ENCODE results near the gene CDC42BPA. TPM values are rescaled to one million over a fixed set of nuclear protein-coding genes. Genes with fewer than 3 reads are reported as not detected.
A peak's percentile ranks its signal among the peaks of the same experiment; 100 is the strongest.

CDC42BPA gene
- total and polyA plus RNA-seq, 2 donors from 2014 or later, result 11.2 to 60.7 TPM

GRCh38 chr1:227245613-227246320, 72.5 kb downstream of the CDC42BPA start:
- Histone ChIP-seq H3K9ac (ENCODE audit: low read length in 3 of 3) (no peak overlapping the region), H3K4me1 (ENCODE audit: control insufficient read depth in 2 of 3, insufficient read depth in 2 of 3, low read depth in 1 of 3, low read length in 3 of 3) (peaks cover 0 to 26% (median 13%) of the 10 kb centered on the region in 3 donors), H3K36me3 (ENCODE audit: control insufficient read depth in 2 of 3, insufficient read depth in 3 of 3, low read length in 3 of 3) (no peaks in the 10 kb centered on the region), H3K4me3 (ENCODE audit: low read length in 3 of 3) (no peak overlapping the region), H3K27me3 (ENCODE audit: control insufficient read depth, insufficient read depth, low read length) (no peaks in the 10 kb centered on the region), H3K9me3 (ENCODE audit: control insufficient read depth in 2 of 3, insufficient read depth in 1 of 3, low read length in 3 of 3) (no peaks in the 10 kb centered on the region), H3K27ac (ENCODE audit: low read depth in 2 of 2, low read length in 2 of 2) (peak overlapping the region in 1 of 2 donors; percentile 13)
- intact Hi-C loops (cut with DNase I), result no loop called here
- no peak for FAIRE-seq
- TF ChIP-seq CTCF (IDR thresholded peaks at IDR 0.05; ENCODE audit: borderline replicate concordance, extremely low read depth, insufficient read depth), result no peak
- no peak for DNase-seq

- intact Hi-C loops (cut with DNase I), result no loop called here
- peak overlapping the region; percentile 38 to 56 for H3K27ac ChIP-seq (ENCODE audit: low read depth in 2 of 2, low read length in 2 of 2)
- no peak for TF ChIP-seq CTCF (IDR thresholded peaks at IDR 0.05; ENCODE audit: borderline replicate concordance, extremely low read depth, insufficient read depth)
- no peak for DNase-seq
- H3K9ac ChIP-seq (ENCODE audit: low read length in 3 of 3), result peak overlapping the region in 1 of 3 donors; percentile 21
- H3K9me3 ChIP-seq (ENCODE audit: control insufficient read depth in 2 of 3, insufficient read depth in 1 of 3, low read length in 3 of 3), result no peaks in the 10 kb centered on the region
- no peaks in the 10 kb centered on the region for H3K36me3 ChIP-seq (ENCODE audit: control insufficient read depth in 2 of 3, insufficient read depth in 3 of 3, low read length in 3 of 3)
- no peak for FAIRE-seq
- H3K27me3 ChIP-seq (ENCODE audit: control insufficient read depth, insufficient read depth, low read length), result no peaks in the 10 kb centered on the region
- peaks cover 0 to 26% (median 13%) of the 10 kb centered on the region in 3 donors for H3K4me1 ChIP-seq (ENCODE audit: control insufficient read depth in 2 of 3, insufficient read depth in 2 of 3, low read depth in 1 of 3, low read length in 3 of 3)
- peak overlapping the region in 2 of 3 donors; percentile 20 to 26 for H3K4me3 ChIP-seq (ENCODE audit: low read length in 3 of 3)
Observed at GRCh38 chr1:227244339-227245118, 73.8 kb downstream of the CDC42BPA start.

- TF ChIP-seq CTCF (IDR thresholded peaks at IDR 0.05; ENCODE audit: borderline replicate concordance, extremely low read depth, insufficient read depth), result no peak
- H3K4me1 ChIP-seq (ENCODE audit: control insufficient read depth in 2 of 3, insufficient read depth in 2 of 3, low read depth in 1 of 3, low read length in 3 of 3), result peaks cover 0 to 26% (median 13%) of the 10 kb centered on the region in 3 donors
- H3K9me3 ChIP-seq (ENCODE audit: control insufficient read depth in 2 of 3, insufficient read depth in 1 of 3, low read length in 3 of 3), result no peaks in the 10 kb centered on the region
- H3K4me3 ChIP-seq (ENCODE audit: low read length in 3 of 3), result peak overlapping the region in 2 of 3 donors; percentile 56 to 66
- DNase-seq (no peak), FAIRE-seq (peak; percentile 79)
- H3K27ac ChIP-seq (ENCODE audit: low read depth in 2 of 2, low read length in 2 of 2), result peak overlapping the region; percentile 54 to 65
- no peak overlapping the region for H3K9ac ChIP-seq (ENCODE audit: low read length in 3 of 3)
- no peaks in the 10 kb centered on the region for H3K36me3 ChIP-seq (ENCODE audit: control insufficient read depth in 2 of 3, insufficient read depth in 3 of 3, low read length in 3 of 3)
- no peaks in the 10 kb centered on the region for H3K27me3 ChIP-seq (ENCODE audit: control insufficient read depth, insufficient read depth, low read length)
- intact Hi-C loops (cut with DNase I), result no loop called here
Observed at GRCh38 chr1:227242811-227243682, 75.2 kb downstream of the CDC42BPA start.
